Activated T-helper 1 cell treated with anti-CD3 and anti-CD28 coated beads, Interleukin-2, amount 50 U/mL, for 16 hours (primary cell): ENCODE results near the gene PIP4K2C.
"Not testable (repeated sequence)": the region's sequence is repeated elsewhere in the genome, so short reads cannot be mapped to it uniquely, and the experiment has no call there.

ENCODE experiments used
- DNase-seq, 2 donors: peaks; one replicate each; pipeline ENCODE4 v3.0.0-alpha.2; 2020; ENCODE audit warnings: low read depth in 1 of 2, low spot score in 1 of 2

PIP4K2C gene

GRCh38 chr12:57632958-57633840 lies 42.2 kb downstream of the PIP4K2C start, which contains the start of gene B4GALNT1:
B4GALNT1 (minus strand) TSS chr12:57633201; CDS start chr12:57632132, 1,069 bp downstream.
- DNase-seq: peak; percentile 28 to 42

DNA sequence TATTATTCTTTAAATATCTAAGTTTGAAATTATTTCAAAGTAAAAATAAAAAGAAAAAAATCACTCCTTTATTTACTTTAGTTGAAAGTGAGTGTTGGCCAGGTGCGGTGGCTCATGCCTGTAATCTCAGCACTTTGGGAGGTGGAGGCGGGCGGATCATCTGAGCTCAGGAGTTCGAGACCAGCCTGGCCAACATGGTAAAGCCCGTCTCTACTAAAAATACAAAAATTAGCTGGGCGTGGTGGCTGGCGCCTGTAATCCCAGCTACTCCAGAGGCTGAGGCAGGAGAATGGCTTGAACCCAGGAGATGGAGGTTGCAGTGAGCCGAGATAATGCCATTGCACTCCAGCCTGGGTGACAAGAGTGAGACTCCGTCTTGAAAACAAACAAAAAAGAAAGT lies 45.7 kb downstream of the PIP4K2C start:
- not testable (repeated sequence) for DNase-seq

DNA sequence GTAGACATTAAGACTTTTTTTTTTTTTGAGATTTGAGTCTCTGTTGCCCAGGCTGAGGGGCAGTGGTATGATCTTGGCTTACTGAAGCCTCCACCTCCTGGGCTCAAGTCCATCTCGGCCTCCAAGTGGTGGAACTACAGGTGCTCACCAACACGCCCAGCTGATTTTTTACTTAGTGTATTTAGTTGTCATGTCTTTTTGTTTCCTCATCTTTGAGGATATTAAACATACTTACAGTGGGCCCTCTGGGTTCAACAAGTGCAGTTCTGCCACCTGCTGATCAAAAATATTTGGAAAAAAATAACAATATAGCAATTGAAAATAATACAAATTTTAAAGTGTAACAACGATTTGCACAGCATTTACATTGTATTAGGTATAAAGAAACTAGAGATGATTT lies 46.4 kb downstream of the PIP4K2C start:
- no peak for DNase-seq

GRCh38 chr12:57638096-57638495 lies 47.1 kb downstream of the PIP4K2C start:
- no peak for DNase-seq

DNA sequence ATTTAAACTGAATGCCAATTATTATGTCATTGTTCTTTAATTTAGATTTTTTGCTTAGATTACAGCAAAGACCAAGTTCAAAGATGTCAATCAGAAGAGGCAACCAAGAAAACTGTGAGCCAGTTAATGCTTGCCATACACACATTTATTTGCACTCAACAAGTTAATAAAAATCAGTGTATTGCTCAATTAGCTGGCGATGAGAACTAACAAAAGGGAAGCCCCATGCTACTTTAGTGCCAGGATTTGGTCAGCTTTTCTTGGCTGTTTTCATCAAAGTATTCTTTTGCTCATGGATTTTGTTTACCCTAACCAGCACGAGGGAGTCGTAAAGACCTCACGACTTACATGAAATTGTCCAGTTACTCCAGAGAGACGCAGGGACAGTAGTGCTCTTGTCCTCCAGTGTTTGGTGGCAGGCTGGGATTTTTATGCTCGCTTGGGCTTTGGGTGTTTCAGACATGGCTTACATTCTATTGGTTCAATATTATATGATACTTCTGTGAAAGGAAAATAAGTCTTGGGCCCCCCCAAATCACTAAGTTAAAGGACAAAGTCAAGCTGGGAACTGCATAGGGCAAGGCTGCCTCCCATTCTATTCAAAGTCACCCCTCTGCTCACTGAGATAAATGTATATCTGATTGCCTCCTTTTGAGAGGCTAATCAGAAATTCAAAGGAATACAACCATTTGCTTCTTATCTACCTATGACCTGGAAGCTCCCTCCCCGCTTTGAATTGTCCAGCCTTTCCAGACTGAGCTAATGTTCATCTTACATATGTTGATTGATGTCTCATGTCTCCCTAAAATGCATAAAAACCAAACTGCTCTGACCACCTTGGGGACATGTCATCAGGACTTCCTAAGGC lies 49.4 kb downstream of the PIP4K2C start:
- DNase-seq: no peak

GRCh38 chr12:57641699-57642442 lies 50.9 kb downstream of the PIP4K2C start:
- DNase-seq: no peak

DNA sequence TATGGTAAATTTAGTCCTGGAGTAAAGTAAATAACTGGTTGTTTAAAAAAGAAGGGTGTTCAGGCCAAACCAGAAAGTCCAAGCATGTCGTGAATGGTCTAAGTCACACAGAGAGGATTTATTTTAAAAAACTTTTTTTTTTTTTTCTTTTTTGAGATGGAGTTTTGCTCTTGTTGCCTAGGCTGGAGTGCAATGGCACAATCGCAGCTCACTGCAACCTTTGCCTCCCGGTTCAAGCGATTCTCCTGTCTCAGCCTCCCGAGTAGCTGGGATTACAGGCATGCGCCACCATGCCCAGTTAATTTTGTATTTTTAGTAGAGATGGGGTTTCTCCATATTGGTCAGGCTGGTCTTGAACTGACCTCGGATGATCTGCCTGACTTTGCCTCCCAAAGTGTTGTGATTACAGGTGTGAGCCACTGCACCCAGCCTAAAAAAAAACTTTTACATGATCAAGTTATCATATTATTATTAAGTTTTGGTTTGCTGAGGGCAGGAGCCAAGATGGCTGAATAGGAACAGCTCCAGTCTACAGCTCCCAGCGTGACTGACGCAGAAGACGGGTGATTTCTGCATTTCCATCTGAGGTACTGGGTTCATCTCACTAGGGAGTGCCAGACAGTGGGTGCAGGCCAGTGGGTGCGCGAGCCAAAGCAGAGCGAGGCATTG lies 55.1 kb downstream of the PIP4K2C start:
- not testable (repeated sequence) for DNase-seq

- DNase-seq: not testable (repeated sequence)
Measured at GRCh38 chr12:57646659-57647049, 55.7 kb downstream of the PIP4K2C start.
